K562 (cell line): Measurements from ENCODE around the gene UBR3. TPM values are rescaled to one million over a fixed set of nuclear protein-coding genes. Genes with fewer than 3 reads are reported as not detected.

Experiments used
- ARNT ChIP-seq, 2 experiments: fragments of 450-650 bp; IDR thresholded peaks; 2 replicates each; pipeline ENCODE4 v1.6.1; 2016; ENCODE audit warnings: mild to moderate bottlenecking in 1 of 2
- DMBX1 ChIP-seq: fragments of 250-450 bp; sonication (Bioruptor Pico); IDR thresholded peaks from 2 replicates; pipeline ENCODE4 v1.8.0; 2022; ENCODE audit warnings: inconsistent platforms, mild to moderate bottlenecking, moderate library complexity, borderline replicate concordance
- FIP1L1 ChIP-seq: fragments of 200-400 bp; formaldehyde crosslinking; IDR thresholded peaks from 2 replicates; pipeline ENCODE4 v1.6.1; 2018; ENCODE audit warnings: mild to moderate bottlenecking, low read depth, low read length; ENCODE audit not compliant: poor library complexity, severe bottlenecking
- GATA2 ChIP-seq: sonication (generic); formaldehyde crosslinking; IDR thresholded peaks from 2 replicates; pipeline ENCODE4 v1.4.0; 2020; ENCODE audit warnings: mild to moderate bottlenecking, missing genetic modification reagents
- KHSRP ChIP-seq: fragments of 450-650 bp; IDR thresholded peaks from 2 replicates; pipeline ENCODE4 v1.6.1; 2017
- KLF16 ChIP-seq: IDR thresholded peaks from 2 replicates; pipeline ENCODE4 v1.6.1; 2016; ENCODE audit warnings: antibody characterized with exemption
- MAFK ChIP-seq: IDR thresholded peaks from 2 replicates; pipeline ENCODE4 v1.6.1; 2011; ENCODE audit warnings: low read length, improper control_type of control experiment
- MCM7 ChIP-seq, 2 experiments: fragments of 450-650 bp; IDR thresholded peaks; 2 replicates each; pipeline ENCODE4 v1.6.1; 2016 to 2018
- PATZ1 ChIP-seq: fragments of 250-450 bp; sonication (Bioruptor Pico); IDR thresholded peaks from 2 replicates; pipeline ENCODE4 v1.5.0; 2020; ENCODE audit warnings: mild to moderate bottlenecking, borderline replicate concordance
- PCBP2 ChIP-seq: fragments of 200-400 bp; formaldehyde crosslinking; IDR thresholded peaks from 2 replicates; pipeline ENCODE4 v1.6.1; 2018; ENCODE audit warnings: low read length, low read depth, mild to moderate bottlenecking, moderate library complexity; ENCODE audit not compliant: poor library complexity, severe bottlenecking
- RBM25 ChIP-seq: fragments of 200-400 bp; formaldehyde crosslinking; IDR thresholded peaks from 2 replicates; pipeline ENCODE4 v1.6.1; 2018; ENCODE audit warnings: low read length, low read depth, moderate library complexity; ENCODE audit not compliant: severe bottlenecking
- SIRT6 ChIP-seq: IDR thresholded peaks from one replicate; pipeline ENCODE4 v1.6.1; 2012; ENCODE audit warnings: low read depth, mild to moderate bottlenecking, control low read depth, inconsistent platforms, low read length, moderate library complexity
- SMARCA5 ChIP-seq: fragments of 450-650 bp; IDR thresholded peaks from 2 replicates; pipeline ENCODE4 v1.6.1; 2016
- SMARCB1 ChIP-seq: IDR thresholded peaks from 2 replicates; pipeline ENCODE4 v1.6.1; 2011; ENCODE audit warnings: improper control_type of control experiment, low read depth; ENCODE audit not compliant: insufficient read length
- YBX1 ChIP-seq: fragments of 450-650 bp; IDR thresholded peaks from 2 replicates; pipeline ENCODE4 v1.7.1; 2016; ENCODE audit warnings: mild to moderate bottlenecking
- ZNF696 ChIP-seq: fragments of 250-450 bp; sonication (Bioruptor Pico); conservative IDR thresholded peaks from 2 replicates; pipeline ENCODE4 v1.4.0; 2020; ENCODE audit warnings: mild to moderate bottlenecking, moderate library complexity
- polyA plus RNA-seq, 8 experiments: library from polyadenylated mRNA; depleted of rRNA in 4 of 8; stranded (reverse) in 5 of 8; unstranded in 3 of 8; fragments of >200 nt; fragmentation: Nextera tagmentation in 2 of 8; fragmentation: Illumina TruSeq in 1 of 8; extraction: Ambion mirVana in 2 of 8; extraction: Trizol in 1 of 8; gene quantifications; 2 replicates each; pipeline versions ENCODE4 v1.2.1 to v1.2.3, GENCODE V29; 2011 to 2014; ENCODE audit warnings: inconsistent platforms in 1 of 8, missing spikeins in 1 of 8
- total RNA-seq, 7 experiments: library from RNA; depleted of rRNA in 6 of 7; stranded (reverse); fragments of >200 nt in 6 of 7; fragmentation: Illumina TruSeq in 2 of 7; extraction: Trizol in 2 of 7; gene quantifications; 2 replicates each; pipeline versions ENCODE4 v1.2.1 to v1.2.3, GENCODE V29; 2011 to 2021; ENCODE audit warnings: low replicate concordance in 1 of 7
- TF ChIP-seq, protein P1 (sequence below): IDR thresholded peaks from 2 replicates; pipeline ENCODE4 v1.6.1; 2011; ENCODE audit warnings: borderline replicate concordance, low read depth, mild to moderate bottlenecking, moderate library complexity, low read length; ENCODE audit not compliant: insufficient read depth, poor library complexity, severe bottlenecking
- TF ChIP-seq, protein P2 (sequence below), 2 experiments: fragments of 450-650 bp; IDR thresholded peaks; 2 replicates each; pipeline ENCODE4 v1.6.1; 2016
- TF ChIP-seq, protein P3 (sequence below): fragments of 250-450 bp; sonication (Bioruptor Pico); IDR thresholded peaks from 2 replicates; pipeline ENCODE4 v1.5.0; 2021
- TF ChIP-seq, protein P4 (sequence below): IDR thresholded peaks from 2 replicates; pipeline ENCODE4 v1.6.1; 2016; ENCODE audit warnings: missing genetic modification characterization, missing compliant biosample characterization

The UBR3 gene
- total and polyA plus RNA-seq, 9 of the 15 experiments (the other 6 are each of a cell fraction or from before 2014, with no cell fraction given) = 14.4 to 63.5 (median 40.4) TPM

- peak; percentile 66 for TF ChIP-seq DMBX1 (CRISPR knock-in tag)
- peak; percentile 47; the same call in 1 of the 2 replicates for TF ChIP-seq KLF16
- TF ChIP-seq PCBP2 = no peak
- peak; percentile 95 for TF ChIP-seq FIP1L1
- TF ChIP-seq MCM7 (IDR thresholded peaks at IDR 0.05) = no peak
- TF ChIP-seq ARNT (IDR thresholded peaks at IDR 0.05) = 0 out of 4 replicates have a peak, but pooled peaks of 1 of the 2 experiments have one; percentile 22
- TF ChIP-seq SMARCB1 = no peak
- no peak for TF ChIP-seq YBX1
- TF ChIP-seq, protein P1, sequence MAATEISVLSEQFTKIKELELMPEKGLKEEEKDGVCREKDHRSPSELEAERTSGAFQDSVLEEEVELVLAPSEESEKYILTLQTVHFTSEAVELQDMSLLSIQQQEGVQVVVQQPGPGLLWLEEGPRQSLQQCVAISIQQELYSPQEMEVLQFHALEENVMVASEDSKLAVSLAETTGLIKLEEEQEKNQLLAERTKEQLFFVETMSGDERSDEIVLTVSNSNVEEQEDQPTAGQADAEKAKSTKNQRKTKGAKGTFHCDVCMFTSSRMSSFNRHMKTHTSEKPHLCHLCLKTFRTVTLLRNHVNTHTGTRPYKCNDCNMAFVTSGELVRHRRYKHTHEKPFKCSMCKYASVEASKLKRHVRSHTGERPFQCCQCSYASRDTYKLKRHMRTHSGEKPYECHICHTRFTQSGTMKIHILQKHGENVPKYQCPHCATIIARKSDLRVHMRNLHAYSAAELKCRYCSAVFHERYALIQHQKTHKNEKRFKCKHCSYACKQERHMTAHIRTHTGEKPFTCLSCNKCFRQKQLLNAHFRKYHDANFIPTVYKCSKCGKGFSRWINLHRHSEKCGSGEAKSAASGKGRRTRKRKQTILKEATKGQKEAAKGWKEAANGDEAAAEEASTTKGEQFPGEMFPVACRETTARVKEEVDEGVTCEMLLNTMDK = peak; percentile 90
- peak; percentile 74 for TF ChIP-seq RBM25
- TF ChIP-seq KHSRP = no peak
- no peak for TF ChIP-seq ZNF696
- TF ChIP-seq, protein P2, sequence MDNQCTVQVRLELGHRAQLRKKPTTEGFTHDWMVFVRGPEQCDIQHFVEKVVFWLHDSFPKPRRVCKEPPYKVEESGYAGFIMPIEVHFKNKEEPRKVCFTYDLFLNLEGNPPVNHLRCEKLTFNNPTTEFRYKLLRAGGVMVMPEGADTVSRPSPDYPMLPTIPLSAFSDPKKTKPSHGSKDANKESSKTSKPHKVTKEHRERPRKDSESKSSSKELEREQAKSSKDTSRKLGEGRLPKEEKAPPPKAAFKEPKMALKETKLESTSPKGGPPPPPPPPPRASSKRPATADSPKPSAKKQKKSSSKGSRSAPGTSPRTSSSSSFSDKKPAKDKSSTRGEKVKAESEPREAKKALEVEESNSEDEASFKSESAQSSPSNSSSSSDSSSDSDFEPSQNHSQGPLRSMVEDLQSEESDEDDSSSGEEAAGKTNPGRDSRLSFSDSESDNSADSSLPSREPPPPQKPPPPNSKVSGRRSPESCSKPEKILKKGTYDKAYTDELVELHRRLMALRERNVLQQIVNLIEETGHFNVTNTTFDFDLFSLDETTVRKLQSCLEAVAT (IDR thresholded peaks at IDR 0.05) = peak; percentile 17 to 75; a peak in 2 of 4 replicates
- TF ChIP-seq SMARCA5 = no peak
- TF ChIP-seq, protein P3, sequence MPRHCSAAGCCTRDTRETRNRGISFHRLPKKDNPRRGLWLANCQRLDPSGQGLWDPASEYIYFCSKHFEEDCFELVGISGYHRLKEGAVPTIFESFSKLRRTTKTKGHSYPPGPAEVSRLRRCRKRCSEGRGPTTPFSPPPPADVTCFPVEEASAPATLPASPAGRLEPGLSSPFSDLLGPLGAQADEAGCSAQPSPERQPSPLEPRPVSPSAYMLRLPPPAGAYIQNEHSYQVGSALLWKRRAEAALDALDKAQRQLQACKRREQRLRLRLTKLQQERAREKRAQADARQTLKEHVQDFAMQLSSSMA (CRISPR knock-in tag) = no peak; the same call in 1 of the 2 replicates
- TF ChIP-seq MAFK = peak; percentile 53
- no peak for TF ChIP-seq SIRT6
- TF ChIP-seq GATA2 (CRISPR knock-in tag) = no peak
- no peak for TF ChIP-seq PATZ1 (CRISPR knock-in tag)
- TF ChIP-seq, protein P4, sequence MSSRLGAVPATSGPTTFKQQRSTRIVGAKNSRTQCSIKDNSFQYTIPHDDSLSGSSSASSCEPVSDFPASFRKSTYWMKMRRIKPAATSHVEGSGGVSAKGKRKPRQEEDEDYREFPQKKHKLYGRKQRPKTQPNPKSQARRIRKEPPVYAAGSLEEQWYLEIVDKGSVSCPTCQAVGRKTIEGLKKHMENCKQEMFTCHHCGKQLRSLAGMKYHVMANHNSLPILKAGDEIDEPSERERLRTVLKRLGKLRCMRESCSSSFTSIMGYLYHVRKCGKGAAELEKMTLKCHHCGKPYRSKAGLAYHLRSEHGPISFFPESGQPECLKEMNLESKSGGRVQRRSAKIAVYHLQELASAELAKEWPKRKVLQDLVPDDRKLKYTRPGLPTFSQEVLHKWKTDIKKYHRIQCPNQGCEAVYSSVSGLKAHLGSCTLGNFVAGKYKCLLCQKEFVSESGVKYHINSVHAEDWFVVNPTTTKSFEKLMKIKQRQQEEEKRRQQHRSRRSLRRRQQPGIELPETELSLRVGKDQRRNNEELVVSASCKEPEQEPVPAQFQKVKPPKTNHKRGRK (tag) = no peak
These were observed 2.6 kb upstream of the UBR3 start, which contains the start of gene METTL5 (continued) for GRCh38 chr2:169824373-169825333.
